Inferior parietal cortex (tissue), 1 donor: ENCODE measurements around the gene DMD.

Experiments used
- DNase-seq: peaks from one replicate; pipeline ENCODE4 v3.0.0-alpha.2; 2016; ENCODE audit errors: extremely low spot score

DMD gene

GRCh38 chrX:32501606-32502005 is 709.7 kb downstream of the DMD start:
- no peak for DNase-seq

GRCh38 chrX:32496671-32497070 is 714.7 kb downstream of the DMD start:
- DNase-seq = no peak

GRCh38 chrX:32495855-32496254 is 715.5 kb downstream of the DMD start:
- DNase-seq = no peak

- DNase-seq = no peak
These were observed 722.2 kb downstream of the DMD start for GRCh38 chrX:32489125-32489524.

- DNase-seq = peak; percentile 1
These were observed 727.7 kb downstream of the DMD start for GRCh38 chrX:32483534-32484136.

GRCh38 chrX:32480019-32480418 is 731.3 kb downstream of the DMD start:
- no peak for DNase-seq

- no peak for DNase-seq
These were observed 739.0 kb downstream of the DMD start for GRCh38 chrX:32472364-32472763.

GRCh38 chrX:32455704-32456103 is 755.6 kb downstream of the DMD start:
- no peak for DNase-seq

- no peak for DNase-seq
These were observed 759.2 kb downstream of the DMD start for GRCh38 chrX:32451954-32452695.

- no peak for DNase-seq
These were observed 762.4 kb downstream of the DMD start for GRCh38 chrX:32448945-32449344.

- no peak for DNase-seq
These were observed 763.0 kb downstream of the DMD start for GRCh38 chrX:32448320-32448719.

- DNase-seq = no peak
These were observed 763.7 kb downstream of the DMD start for GRCh38 chrX:32447640-32448039.

- no peak for DNase-seq
These were observed 767.5 kb downstream of the DMD start for GRCh38 chrX:32443841-32444240.

- DNase-seq = no peak
These were observed 790.1 kb downstream of the DMD start for GRCh38 chrX:32421266-32421665.

GRCh38 chrX:32408389-32408788 is 803.0 kb downstream of the DMD start:
- peak; percentile 18 for DNase-seq

GRCh38 chrX:32397562-32398216 is 813.7 kb downstream of the DMD start:
- no peak for DNase-seq

GRCh38 chrX:32395878-32396277 is 815.5 kb downstream of the DMD start:
- no peak for DNase-seq

- DNase-seq = no peak
These were observed 818.7 kb downstream of the DMD start for GRCh38 chrX:32392655-32393054.

GRCh38 chrX:32370456-32371205 is 840.7 kb downstream of the DMD start:
- DNase-seq = no peak

GRCh38 chrX:32293962-32294700 is 917.2 kb downstream of the DMD start:
- DNase-seq = no peak

- DNase-seq = no peak
These were observed 922.0 kb downstream of the DMD start for GRCh38 chrX:32289356-32289755.

GRCh38 chrX:32281853-32282252 is 929.5 kb downstream of the DMD start:
- DNase-seq = no peak
